GM21528 (cell line): ENCODE measurements around the gene BCL2L2.

Experiments used
- ATAC-seq: cut with Tn5 transposase; IDR thresholded peaks from one replicate; pipeline ENCODE4 v1.9.1; 2021; ENCODE audit warnings: mild to moderate bottlenecking, moderate library complexity; ENCODE audit not compliant: unreplicated experiment, low FRiP score

Gene BCL2L2

DNA sequence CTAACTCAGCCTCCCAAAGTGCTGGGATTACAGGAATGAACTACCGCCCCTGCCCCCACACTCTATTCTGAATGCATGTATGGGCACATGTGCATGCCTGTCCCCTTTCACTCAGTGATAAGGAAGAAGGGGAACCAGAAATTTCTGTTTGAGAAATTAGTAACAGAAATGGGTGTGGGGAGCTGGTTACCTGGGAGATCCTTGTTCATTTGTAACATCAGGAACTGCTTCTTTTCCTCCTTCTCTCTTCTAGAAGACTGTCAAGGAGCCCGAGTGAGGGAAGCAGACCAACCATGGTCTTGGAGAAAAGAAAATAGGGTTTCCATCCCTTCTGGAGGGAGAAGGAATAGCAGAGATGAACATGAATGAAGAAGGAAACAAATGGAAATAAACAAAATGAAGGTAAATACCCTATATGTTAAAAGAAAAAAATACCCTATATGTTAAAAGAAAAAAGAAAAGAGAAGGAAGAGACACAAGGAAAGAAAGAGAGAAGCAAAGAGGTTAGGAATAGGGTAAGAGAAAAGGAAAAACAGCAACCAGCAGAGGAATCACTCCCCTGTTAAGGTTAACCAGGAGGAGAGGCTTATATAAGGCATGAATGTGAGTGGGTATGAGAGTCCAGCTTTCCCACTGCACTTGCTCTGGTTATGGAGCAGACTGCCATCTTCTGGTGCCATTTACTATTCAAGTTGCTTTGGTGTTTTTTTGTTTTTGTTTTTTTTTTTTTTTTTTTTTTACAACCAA is 7.2 kb upstream of the BCL2L2 start:
- ATAC-seq: no peak

DNA sequence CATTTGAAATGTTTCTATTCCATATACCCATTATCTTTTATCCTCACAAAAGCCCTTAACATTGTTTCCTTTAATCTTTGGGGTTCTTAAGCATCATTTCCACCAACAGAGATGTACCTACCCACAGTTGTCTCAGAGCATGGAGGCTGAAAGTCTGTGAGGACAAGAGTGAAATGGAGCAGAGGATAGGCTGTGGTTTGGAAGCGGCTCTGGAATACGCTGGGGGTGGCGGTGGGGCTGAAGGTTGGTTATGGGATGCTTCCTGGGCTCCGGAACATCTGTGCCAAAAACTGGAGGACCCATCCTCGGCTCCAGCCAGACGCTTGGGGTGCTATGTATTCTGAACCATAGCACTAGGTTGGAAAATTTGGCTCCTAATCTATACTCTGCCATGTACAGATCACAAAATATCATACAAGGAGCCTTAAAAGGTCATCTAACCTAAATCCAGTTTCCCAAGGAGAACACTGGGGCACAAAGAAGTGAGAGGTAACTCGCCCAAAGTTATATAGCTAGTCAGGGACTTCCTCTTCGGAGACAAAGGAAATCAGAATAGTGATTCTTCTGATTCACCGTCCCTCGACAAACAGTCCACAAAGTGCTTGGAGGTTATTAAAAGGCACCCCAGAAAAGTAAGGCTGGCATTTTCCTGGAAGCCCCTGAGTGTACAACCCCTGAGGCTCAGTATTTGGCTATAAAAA is 6.5 kb upstream of the BCL2L2 start:
- no peak for ATAC-seq

DNA sequence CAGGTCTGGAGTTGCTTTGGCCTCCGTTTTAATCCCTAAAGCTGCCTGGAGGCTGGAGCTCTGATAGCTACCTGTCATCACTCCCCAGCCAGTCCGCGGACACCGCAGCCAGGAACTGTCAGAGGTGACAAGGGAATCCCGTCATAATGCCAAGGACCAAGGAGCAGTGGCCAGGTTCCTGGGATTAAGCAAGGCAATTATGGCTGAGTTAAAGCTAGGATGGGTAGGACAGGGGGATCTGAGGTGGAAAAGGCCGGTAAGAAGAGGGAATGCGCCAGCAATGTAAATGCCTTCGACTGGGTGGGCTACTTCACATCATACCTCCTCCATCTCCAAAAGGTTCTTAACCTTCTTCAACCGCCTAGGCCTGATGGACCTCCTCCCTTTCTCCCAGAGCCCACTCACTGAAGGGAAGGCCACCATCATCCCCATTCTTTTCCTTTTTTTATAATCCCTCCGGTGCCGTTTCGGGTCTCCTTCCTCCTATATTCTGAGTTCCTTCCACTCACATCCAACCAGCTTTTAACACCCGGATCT is 5.9 kb upstream of the BCL2L2 start:
- no peak for ATAC-seq

DNA sequence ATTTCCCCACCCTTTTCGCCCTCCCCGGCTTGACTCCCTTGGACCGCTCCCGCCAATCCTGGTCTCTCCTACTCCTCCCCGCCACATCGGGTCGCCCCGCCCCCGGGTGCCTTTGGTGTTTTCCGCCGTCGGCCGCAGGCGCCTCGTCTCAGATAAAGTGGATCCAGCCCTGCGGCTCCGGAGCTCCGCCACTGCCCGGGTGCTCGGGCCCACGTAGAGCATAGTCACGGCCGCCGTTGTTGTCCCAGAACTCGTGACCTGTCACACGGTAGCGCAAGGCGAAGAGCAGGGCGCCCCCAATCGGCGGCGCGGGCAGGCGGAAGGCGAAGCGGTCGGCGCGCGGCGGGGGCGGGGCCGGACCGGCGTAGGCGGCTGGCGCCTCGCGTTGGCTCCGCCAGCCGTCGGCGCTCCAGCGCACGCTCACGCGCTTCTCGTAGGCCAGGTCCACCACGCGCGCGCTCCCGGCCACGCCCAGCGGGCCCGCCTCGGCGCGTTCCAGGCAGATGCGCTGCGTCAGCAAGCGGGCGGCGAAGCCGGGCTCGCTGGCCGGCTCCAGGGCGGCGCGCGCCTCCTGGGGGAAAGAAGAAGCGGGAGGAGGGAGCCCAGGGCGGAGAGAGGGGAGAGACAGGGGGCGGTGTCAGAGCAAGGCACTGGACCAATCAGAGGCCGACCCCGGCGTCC is 5.2 kb upstream of the BCL2L2 start:
- peak; percentile 80 for ATAC-seq

DNA sequence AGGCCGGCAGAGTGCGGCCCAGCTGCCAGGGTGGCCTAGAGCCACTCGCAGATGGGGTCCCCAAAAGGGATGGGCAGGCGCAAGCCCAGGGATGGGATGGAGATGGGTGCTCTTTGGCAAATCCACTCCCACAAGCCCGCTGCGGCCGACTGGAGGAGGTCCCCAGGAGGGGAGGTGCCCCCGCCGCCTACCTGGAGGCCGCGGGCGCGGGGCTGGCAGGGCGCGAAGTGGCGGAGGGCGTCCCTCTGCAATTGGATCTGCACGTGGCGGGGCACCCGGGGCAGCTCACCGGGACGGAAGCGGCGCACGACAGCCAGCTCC is 4.7 kb upstream of the BCL2L2 start:
- ATAC-seq: no peak

DNA sequence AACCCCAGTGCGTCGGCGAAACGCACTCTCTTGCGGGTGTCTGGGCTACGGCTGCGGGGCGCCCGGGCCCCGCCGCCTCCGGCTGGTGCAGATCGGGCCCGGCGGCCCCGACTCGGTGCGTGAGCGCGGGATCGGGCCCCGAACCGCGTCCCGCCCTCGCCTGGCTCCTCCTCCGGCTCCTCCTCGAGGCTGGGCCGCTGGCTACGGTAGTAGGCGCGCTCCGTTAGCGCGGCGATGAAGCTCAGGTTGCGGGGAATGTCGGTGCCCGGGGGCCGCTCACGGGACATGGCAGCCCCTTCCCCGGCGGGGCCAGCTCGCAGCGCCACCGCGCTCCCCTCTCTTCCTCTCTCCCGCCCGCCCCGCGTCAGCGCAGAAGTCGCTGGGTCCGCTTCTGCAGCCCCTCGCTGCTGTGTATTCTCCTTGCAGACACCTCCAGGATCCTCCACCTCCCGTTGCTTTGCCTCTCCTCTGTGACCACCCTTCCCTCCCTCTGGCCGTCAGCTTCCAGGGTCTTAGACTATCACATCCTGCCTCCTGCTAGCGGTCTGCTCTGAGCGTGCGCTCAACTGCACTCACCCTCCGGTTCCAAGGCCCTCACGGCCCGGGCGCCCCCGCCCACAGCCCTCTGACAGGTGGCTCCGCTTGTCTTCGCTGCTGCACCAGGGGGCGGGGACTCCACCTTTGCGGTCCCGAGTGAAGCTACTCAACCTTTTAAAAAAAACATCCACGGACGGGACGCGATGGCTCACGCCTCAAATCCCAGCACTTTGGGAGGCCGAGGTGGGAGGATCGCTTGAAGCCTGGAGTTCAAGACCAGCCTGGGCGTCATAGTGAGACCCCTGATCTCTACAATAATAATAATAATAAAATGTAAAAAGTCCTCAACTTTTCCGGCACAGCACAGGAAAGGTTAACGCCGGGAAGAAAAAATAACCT is 4.1 kb upstream of the BCL2L2 start, which contains the start of gene PPP1R3E:
Gene PPP1R3E (minus strand): TSS at position 570 of the 936 bp plus-strand sequence. CDS start 283 bp downstream, at position 287.
- ATAC-seq: peak; percentile 40

DNA sequence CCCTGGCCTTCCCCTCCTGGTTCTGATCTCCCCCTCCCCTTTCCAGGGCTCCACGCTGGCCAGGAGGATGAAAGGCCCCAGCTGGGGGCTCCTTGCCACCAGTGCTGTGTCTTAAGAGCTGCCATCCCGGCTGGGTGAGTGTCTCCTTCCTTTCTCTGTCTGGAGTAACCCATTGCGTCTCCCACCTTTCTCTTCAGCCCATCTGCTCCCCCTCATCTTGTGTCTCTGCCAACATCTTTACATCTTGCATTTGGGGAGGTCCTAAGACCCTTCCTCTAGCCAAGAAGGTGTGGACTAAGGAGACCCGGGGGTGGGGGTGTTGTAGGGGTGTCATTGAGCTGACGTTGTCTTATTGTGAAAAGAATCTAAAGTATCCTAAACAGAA is 505 bp downstream of the BCL2L2 start:
- no peak for ATAC-seq

DNA sequence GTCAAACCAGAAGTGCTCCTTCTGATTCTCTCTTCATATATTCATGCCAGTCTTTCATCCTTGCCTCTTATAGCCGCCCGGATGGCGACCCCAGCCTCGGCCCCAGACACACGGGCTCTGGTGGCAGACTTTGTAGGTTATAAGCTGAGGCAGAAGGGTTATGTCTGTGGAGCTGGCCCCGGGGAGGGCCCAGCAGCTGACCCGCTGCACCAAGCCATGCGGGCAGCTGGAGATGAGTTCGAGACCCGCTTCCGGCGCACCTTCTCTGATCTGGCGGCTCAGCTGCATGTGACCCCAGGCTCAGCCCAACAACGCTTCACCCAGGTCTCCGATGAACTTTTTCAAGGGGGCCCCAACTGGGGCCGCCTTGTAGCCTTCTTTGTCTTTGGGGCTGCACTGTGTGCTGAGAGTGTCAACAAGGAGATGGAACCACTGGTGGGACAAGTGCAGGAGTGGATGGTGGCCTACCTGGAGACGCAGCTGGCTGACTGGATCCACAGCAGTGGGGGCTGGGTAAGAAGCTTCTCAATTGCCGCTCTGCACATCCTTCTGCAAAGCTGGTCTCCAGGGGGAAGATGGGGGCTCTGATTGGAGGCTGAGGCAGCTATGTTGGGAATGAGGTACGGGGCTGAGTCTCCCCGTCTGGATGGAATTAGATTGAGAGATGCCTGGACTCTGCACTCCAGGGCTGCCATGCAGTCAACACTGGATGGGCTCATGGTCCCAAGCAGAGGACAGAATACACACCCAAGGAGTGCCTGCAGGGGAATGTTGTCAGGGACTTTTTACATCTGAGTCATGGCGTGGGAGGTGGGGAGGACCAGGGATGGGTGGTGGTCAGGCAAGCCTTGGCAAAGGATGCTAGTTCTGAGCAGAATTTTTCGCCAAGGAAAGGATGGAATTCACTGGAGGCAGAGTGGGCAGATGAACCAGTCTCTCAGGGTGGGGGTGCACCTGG is 1.3 kb downstream of the BCL2L2 start:
- no peak for ATAC-seq

DNA sequence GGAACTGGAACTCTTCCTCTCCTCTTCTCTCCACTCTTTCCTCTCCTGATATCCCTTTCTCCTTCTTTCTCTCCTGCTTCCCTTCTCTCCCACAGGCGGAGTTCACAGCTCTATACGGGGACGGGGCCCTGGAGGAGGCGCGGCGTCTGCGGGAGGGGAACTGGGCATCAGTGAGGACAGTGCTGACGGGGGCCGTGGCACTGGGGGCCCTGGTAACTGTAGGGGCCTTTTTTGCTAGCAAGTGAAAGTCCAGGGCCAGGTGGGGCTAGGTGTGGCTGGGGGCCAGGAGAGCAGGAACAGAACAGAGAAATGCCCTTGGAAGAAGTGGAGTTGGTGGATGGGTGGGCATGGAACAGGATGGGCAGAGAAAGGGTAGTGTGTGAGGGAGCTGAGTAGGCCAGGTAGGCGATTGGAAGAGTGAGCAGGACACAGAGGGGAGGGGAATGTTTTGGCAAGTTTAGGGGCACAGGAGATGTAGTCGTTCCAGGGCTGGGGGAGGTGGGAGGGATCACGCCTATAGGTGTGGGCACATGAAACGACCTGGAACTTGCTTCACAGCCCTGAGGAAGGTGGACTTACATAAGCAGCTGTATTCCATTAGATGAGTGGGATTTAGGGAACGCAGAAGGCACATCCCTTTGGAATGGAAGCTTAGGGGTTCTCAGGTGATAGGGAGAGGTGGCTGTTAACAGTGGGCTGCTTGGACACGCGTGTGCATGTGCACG is 2.2 kb downstream of the BCL2L2 start:
- ATAC-seq: no peak

DNA sequence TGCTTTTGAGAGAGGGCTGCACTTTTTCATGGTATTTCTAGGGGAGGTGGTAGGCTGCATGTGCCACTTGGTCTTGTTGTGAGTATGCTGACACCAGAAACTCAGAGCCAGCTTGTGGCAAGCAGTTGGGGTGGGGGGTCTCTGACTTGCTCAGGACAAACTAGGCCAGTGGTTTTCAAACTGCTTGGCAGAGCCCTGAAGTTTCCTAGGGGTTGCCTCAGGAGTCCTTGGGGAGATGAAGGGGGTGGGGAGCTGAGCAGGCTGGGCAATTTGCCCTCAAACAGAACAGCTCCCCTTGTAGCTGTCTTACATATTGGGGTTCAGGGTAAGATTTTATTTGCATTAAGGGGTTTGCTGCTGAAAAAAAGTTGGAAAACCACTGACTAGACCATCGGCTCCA is 3.9 kb downstream of the BCL2L2 start:
- ATAC-seq: no peak

DNA sequence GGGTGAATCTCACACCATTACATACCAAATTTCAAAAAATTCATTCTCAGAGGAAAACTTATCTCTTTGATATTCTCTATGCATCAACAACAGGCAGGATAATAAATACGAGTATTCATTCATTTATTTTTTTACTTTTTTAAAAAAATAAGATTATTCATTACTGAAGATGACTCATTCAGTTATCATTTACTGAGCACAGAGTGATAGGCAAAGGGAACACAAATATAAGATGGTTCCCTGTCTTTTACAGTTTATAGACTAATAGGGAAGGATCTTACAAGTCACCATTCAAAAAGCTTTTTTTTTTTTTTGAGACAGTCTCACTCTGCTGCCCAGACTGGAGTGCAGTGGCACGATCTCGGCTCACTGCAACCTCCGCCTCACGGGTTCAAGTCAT is 9.7 kb downstream of the BCL2L2 start:
- ATAC-seq: no peak

DNA sequence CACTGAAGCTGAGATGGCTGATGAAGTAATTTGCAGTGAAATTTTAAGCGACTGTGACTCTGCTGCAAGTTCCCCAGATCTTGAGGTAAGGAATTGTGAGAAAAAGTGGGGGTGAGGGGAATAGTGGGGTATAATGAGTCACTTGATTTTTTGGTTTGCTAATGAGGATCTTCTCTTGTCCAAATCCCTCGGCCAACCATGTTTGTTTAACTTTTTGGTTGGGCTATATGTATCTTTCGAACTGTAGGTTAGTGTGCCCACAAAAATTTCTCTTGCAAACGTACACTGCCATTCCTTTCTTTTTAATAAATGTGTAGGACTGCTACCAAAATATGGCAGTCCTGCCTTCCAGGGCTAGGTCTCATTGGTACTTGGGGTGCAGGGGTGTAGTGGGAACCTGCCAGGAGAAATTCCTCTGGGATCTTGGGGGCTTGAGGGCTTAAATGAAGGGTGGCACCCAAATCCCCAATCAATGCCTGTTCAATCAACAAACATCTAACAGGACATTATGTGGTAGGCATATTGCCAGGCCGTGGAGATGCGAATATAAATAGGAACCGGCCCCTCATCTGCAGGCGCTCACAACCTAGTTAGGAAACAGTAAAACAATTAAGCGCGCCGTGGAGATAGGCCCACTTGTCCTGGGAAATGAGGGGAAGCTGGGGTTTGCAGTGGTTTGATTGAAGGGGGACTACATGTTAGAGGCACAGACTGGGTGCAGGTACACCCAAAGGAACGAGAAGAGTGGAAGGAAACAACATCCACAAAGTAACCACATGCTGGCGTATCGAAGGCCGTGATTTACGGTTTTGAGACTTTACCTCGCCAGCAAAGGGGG is 13.3 kb downstream of the BCL2L2 start:
- ATAC-seq: no peak

DNA sequence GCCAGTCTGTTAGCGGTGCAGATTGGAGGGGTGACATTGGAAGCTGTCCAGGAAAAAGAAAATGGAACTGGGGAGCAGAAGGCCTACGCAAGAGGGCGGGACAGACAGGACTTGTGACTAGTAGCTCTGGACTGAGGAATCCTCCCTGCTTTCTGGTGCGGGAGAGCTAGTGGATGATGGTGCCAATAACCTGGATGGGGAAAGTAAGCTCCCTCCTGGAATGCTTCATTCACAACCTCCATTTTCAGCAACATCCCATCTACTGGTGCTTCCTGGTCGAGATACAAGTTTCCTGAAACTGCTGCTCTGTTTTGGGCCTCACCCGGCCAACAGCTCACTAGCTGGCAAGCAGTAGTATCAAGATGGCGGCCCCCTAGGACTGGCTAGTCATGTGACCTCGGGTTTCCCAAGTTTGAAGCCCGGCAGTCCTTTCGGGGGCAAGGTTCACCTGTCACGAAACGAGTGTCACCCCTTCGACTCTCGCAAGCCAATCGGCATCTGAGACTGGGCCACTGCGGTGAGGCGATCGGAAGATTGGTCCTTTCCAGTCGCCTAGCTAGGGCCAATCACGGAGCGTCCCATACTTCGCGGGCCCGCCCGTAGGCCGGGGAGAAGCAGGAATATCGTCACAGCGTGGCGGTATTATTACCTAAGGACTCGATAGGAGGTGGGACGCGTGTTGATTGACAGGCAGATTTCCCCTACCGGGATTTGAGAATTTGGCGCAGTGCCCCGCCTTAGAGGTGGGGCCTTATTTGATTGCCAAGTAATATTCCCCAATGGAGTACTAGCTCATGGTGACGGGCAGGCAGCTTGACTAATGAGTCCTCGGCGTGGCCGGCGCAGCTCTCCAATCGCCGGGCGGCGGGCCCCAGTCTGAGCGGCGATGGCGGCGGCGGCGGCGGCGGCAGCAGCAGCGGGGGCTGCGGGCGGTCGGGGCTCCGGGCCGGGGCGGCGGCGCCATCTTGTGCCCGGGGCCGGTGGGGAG is 14.2 kb downstream of the BCL2L2 start, which contains the start of gene PABPN1:
Gene PABPN1 (plus strand): TSS at position 874 of the 988 bp plus-strand sequence. CDS start 13 bp downstream, at position 887.
- peak; percentile 91 for ATAC-seq

DNA sequence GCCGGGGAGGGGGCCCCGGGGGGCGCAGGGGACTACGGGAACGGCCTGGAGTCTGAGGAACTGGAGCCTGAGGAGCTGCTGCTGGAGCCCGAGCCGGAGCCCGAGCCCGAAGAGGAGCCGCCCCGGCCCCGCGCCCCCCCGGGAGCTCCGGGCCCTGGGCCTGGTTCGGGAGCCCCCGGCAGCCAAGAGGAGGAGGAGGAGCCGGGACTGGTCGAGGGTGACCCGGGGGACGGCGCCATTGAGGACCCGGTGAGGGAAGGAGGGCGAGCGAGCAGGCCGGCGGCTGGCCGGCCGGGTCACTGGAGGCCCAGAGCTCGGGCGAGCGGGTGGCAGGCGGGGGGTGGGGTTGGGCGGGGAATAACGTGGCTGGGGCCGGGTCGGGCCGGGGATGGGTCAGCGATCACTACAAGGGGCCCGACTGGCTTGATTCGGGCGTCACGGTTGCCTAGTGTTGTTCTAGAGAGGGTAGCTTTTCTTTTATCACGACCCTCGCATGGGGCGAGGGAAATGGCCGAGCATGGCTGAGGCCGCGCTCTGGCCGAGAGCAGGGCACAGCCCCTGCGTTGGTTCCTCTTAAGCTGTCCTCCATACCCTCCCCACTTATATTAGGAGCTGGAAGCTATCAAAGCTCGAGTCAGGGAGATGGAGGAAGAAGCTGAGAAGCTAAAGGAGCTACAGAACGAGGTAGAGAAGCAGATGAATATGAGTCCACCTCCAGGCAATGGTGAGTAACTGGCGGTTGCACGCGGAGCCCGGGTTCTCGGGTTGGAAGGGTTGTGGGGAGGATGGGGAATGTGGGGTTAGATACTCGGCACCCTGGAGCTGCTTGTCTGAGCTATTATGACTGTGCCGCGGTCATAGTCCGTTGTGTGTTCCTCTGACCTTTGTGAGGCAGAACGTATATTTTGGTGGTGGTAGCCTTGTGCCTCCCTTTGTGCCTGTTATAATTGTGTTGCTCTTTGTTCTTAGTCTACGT is 15.2 kb downstream of the BCL2L2 start:
- ATAC-seq: peak; percentile 21
